ENCODE data around the gene DAAM2. TPM values are rescaled to one million over a fixed set of nuclear protein-coding genes. Genes with fewer than 3 reads are reported as not detected.
A peak's percentile ranks its signal among the peaks of the same experiment; 100 is the strongest.

DAAM2 gene
- total RNA-seq, 3 donors from 2014 or later, result 16.2 to 59.5 (median 41.3) TPM

- Histone ChIP-seq H3K27ac (no peak overlapping the region), H3K4me1 (peaks cover 4 to 9% of the 10 kb centered on the region in 2 donors)
Observed at GRCh38 chr6:39925931-39926290, 133.7 kb downstream of the DAAM2 start.

GRCh38 chr6:39926668-39927067 lies 134.5 kb downstream of the DAAM2 start:
- intact Hi-C loops (cut with DNase I; ENCODE audit: low total_unique reads), result no loop called here
- no peak overlapping the region for H3K4me3 ChIP-seq
- no peak for TF ChIP-seq POLR2AphosphoS5 (IDR thresholded peaks at IDR 0.05)
- H3K27ac ChIP-seq, result peak overlapping the region; percentile 52 to 55
- no peaks in the 10 kb centered on the region for H3K36me3 ChIP-seq
- no peak for DNase-seq (ENCODE audit: low spot score in 2 of 2)
- H3K27me3 ChIP-seq, result no peaks in the 10 kb centered on the region
- H3K9me3 ChIP-seq, result no peaks in the 10 kb centered on the region
- H3K4me1 ChIP-seq, result peaks cover 4 to 9% of the 10 kb centered on the region in 2 donors

More at GRCh38 chr6:39925931-39926290, 133.7 kb downstream of the DAAM2 start:
- H3K4me3 ChIP-seq, result no peak overlapping the region
- H3K36me3 ChIP-seq, result no peaks in the 10 kb centered on the region
- TF ChIP-seq CTCF (IDR thresholded peaks at IDR 0.05) (no peak), POLR2A (IDR thresholded peaks at IDR 0.05) (no peak), POLR2AphosphoS5 (IDR thresholded peaks at IDR 0.05) (no peak)
- intact Hi-C loops (cut with DNase I; ENCODE audit: low total_unique reads), result no loop called here
- no peaks in the 10 kb centered on the region for H3K27me3 ChIP-seq
- no peak for DNase-seq (ENCODE audit: low spot score in 2 of 2)
- H3K9me3 ChIP-seq, result no peaks in the 10 kb centered on the region

- TF ChIP-seq CTCF (IDR thresholded peaks at IDR 0.05), result no peak
- TF ChIP-seq POLR2AphosphoS5 (IDR thresholded peaks at IDR 0.05), result no peak
- TF ChIP-seq POLR2A (IDR thresholded peaks at IDR 0.05), result no peak
- Histone ChIP-seq H3K4me3 (peak overlapping the region in 1 of 3 donors; percentile 8), H3K36me3 (no peaks in the 10 kb centered on the region), H3K9me3 (no peaks in the 10 kb centered on the region), H3K27ac (peak overlapping the region; percentile 52 to 55), H3K27me3 (no peaks in the 10 kb centered on the region), H3K4me1 (peaks cover 4 to 9% of the 10 kb centered on the region in 2 donors)
- intact Hi-C loops (cut with DNase I; ENCODE audit: low total_unique reads), result no loop called here
- no peak for DNase-seq (ENCODE audit: low spot score in 2 of 2)
Observed at GRCh38 chr6:39927159-39927558, 135.0 kb downstream of the DAAM2 start.

- DNase-seq (ENCODE audit: low spot score in 2 of 2), result no peak
- H3K9me3 ChIP-seq, result no peaks in the 10 kb centered on the region
- no peaks in the 10 kb centered on the region for H3K27me3 ChIP-seq
- peak overlapping the region in 1 of 2 donors; percentile 63 for H3K27ac ChIP-seq
- TF ChIP-seq POLR2AphosphoS5 (IDR thresholded peaks at IDR 0.05), result no peak
- no peak for TF ChIP-seq POLR2A (IDR thresholded peaks at IDR 0.05)
- TF ChIP-seq CTCF (IDR thresholded peaks at IDR 0.05), result no peak
- H3K36me3 ChIP-seq, result no peaks in the 10 kb centered on the region
- H3K4me1 ChIP-seq, result peaks cover 3 to 4% of the 10 kb centered on the region in 2 donors
- intact Hi-C loops (cut with DNase I; ENCODE audit: low total_unique reads), result loop anchor here (2.0 kb wide), 1 partner anchor 44 kb away; no protein-coding TSS in a partner anchor
- no peak overlapping the region for H3K4me3 ChIP-seq
Observed at GRCh38 chr6:39929039-39929732, 137.0 kb downstream of the DAAM2 start.

GRCh38 chr6:39929733-39930461 lies 137.7 kb downstream of the DAAM2 start:
- H3K36me3 ChIP-seq, result no peaks in the 10 kb centered on the region
- H3K9me3 ChIP-seq, result no peaks in the 10 kb centered on the region
- no peak for TF ChIP-seq POLR2AphosphoS5 (IDR thresholded peaks at IDR 0.05)
- TF ChIP-seq POLR2A (IDR thresholded peaks at IDR 0.05), result no peak
- TF ChIP-seq CTCF (IDR thresholded peaks at IDR 0.05), result no peak
- intact Hi-C loops (cut with DNase I; ENCODE audit: low total_unique reads), result loop anchor here (2.0 kb wide), 1 partner anchor 45 kb away; no protein-coding TSS in a partner anchor
- H3K27me3 ChIP-seq, result no peaks in the 10 kb centered on the region
- H3K4me3 ChIP-seq, result peak overlapping the region in 1 of 3 donors; percentile 13
- DNase-seq (ENCODE audit: low spot score in 2 of 2), result no peak
- peaks cover 3 to 4% of the 10 kb centered on the region in 2 donors for H3K4me1 ChIP-seq
- H3K27ac ChIP-seq, result peak overlapping the region in 1 of 2 donors; percentile 75

All from breast epithelium (tissue), 4 donors.